IPS DF 6.9 (cell line): ENCODE results near the gene UCP3.

Source experiments
- DNase-seq: peaks from one replicate; pipeline ENCODE4 v3.0.0-alpha.2; 2013; ENCODE audit warnings: low read depth, low spot score
- H3K27ac ChIP-seq: one replicate; pipeline ENCODE4 v1.5.1; 2013; ENCODE audit warnings: low read length, control low read depth
- H3K27me3 ChIP-seq: 2 replicates; pipeline ENCODE4 v1.6.1; 2013; ENCODE audit warnings: mild to moderate bottlenecking, low read length; ENCODE audit not compliant: control insufficient read depth, insufficient read depth
- H3K36me3 ChIP-seq: 2 replicates; pipeline ENCODE4 v1.6.1; 2013; ENCODE audit warnings: low read length; ENCODE audit not compliant: control insufficient read depth, insufficient read depth
- H3K4me1 ChIP-seq: 2 replicates; pipeline ENCODE4 v1.6.1; 2013; ENCODE audit warnings: low read length; ENCODE audit not compliant: control insufficient read depth, insufficient read depth
- H3K4me3 ChIP-seq: 2 replicates; pipeline ENCODE4 v1.5.1; 2013; ENCODE audit warnings: mild to moderate bottlenecking, low read length
- H3K9me3 ChIP-seq: 2 replicates; pipeline ENCODE4 v1.6.1; 2013; ENCODE audit warnings: low read length, inconsistent platforms; ENCODE audit not compliant: control insufficient read depth, insufficient read depth
- WGBS: extraction: QIAGEN DNeasy Blood & Tissue Kit; methylation state at CpG from one replicate; pipeline ENCODE4 v1.1.7; 2013; ENCODE audit warnings: mixed read lengths, missing lambda C conversion rate; ENCODE audit not compliant: insufficient read length, insufficient coverage; 5-methylcytosine and 5-hydroxymethylcytosine counted together

Gene UCP3

GRCh38 chr11:74018331-74019005 is 9.6 kb upstream of the UCP3 start:
- H3K4me3 ChIP-seq = no peak overlapping the region
- no peaks in the 10 kb centered on the region for H3K4me1 ChIP-seq
- H3K27me3 ChIP-seq = no peaks in the 10 kb centered on the region
- 0 out of 2 replicates have a peak, but pooled peaks cover 3% of the 10 kb centered on the region for H3K36me3 ChIP-seq
- no CpG with 5 or more reads among the region's 9 CpGs for WGBS
- H3K27ac ChIP-seq = no peak overlapping the region
- DNase-seq = no peak
- no peaks in the 10 kb centered on the region for H3K9me3 ChIP-seq

GRCh38 chr11:74017631-74018030 is 8.7 kb upstream of the UCP3 start:
- H3K27ac ChIP-seq = no peak overlapping the region
- H3K4me1 ChIP-seq = no peaks in the 10 kb centered on the region
- no peak for DNase-seq
- H3K27me3 ChIP-seq = no peaks in the 10 kb centered on the region
- H3K36me3 ChIP-seq = 0 out of 2 replicates have a peak, but pooled peaks cover 3% of the 10 kb centered on the region
- no peaks in the 10 kb centered on the region for H3K9me3 ChIP-seq
- WGBS = no CpG with 5 or more reads among the region's 3 CpGs
- no peak overlapping the region for H3K4me3 ChIP-seq

- no CpG with 5 or more reads among the region's 5 CpGs for WGBS
- H3K36me3 ChIP-seq = 0 out of 2 replicates have a peak, but pooled peaks cover 3% of the 10 kb centered on the region
These were observed 7.2 kb upstream of the UCP3 start for GRCh38 chr11:74015919-74016684.

GRCh38 chr11:74014880-74015279 is 6.0 kb upstream of the UCP3 start:
- no peaks in the 10 kb centered on the region for H3K9me3 ChIP-seq
- no peak overlapping the region for H3K4me3 ChIP-seq
- H3K27ac ChIP-seq = no peak overlapping the region
- no CpG with 5 or more reads among the region's 2 CpGs for WGBS
- DNase-seq = no peak
- peaks cover 2% of the 10 kb centered on the region; the same call in 1 of the 2 replicates for H3K4me1 ChIP-seq
- no peaks in the 10 kb centered on the region for H3K27me3 ChIP-seq
- H3K36me3 ChIP-seq = 0 out of 2 replicates have a peak, but pooled peaks cover 3% of the 10 kb centered on the region

More at GRCh38 chr11:74015919-74016684, 7.2 kb upstream of the UCP3 start:
- Histone ChIP-seq H3K4me1 (no peaks in the 10 kb centered on the region), H3K27me3 (no peaks in the 10 kb centered on the region), H3K4me3 (no peak overlapping the region), H3K9me3 (no peaks in the 10 kb centered on the region), H3K27ac (no peak overlapping the region)
- no peak for DNase-seq

- no peak for DNase-seq
- Histone ChIP-seq H3K4me3 (no peak overlapping the region), H3K36me3 (0 out of 2 replicates have a peak, but pooled peaks cover 3% of the 10 kb centered on the region), H3K27me3 (no peaks in the 10 kb centered on the region), H3K27ac (no peak overlapping the region), H3K4me1 (peaks cover 2% of the 10 kb centered on the region; the same call in 1 of the 2 replicates), H3K9me3 (no peaks in the 10 kb centered on the region)
- no CpG with 5 or more reads among the region's 8 CpGs for WGBS
These were observed 4.3 kb upstream of the UCP3 start for GRCh38 chr11:74013141-74013540.

GRCh38 chr11:74012074-74012809 is 3.4 kb upstream of the UCP3 start:
- peaks cover 2% of the 10 kb centered on the region; the same call in 1 of the 2 replicates for H3K4me1 ChIP-seq
- no peak overlapping the region for H3K27ac ChIP-seq
- no peak overlapping the region for H3K4me3 ChIP-seq
- H3K36me3 ChIP-seq = 0 out of 2 replicates have a peak, but pooled peaks cover 3% of the 10 kb centered on the region
- no peaks in the 10 kb centered on the region for H3K9me3 ChIP-seq
- no peaks in the 10 kb centered on the region for H3K27me3 ChIP-seq
- DNase-seq = no peak
- WGBS = no CpG with 5 or more reads among the region's 14 CpGs

GRCh38 chr11:74011360-74012073 is 2.6 kb upstream of the UCP3 start:
- Histone ChIP-seq H3K27ac (no peak overlapping the region), H3K4me3 (no peak overlapping the region), H3K36me3 (0 out of 2 replicates have a peak, but pooled peaks cover under 1% of the 10 kb centered on the region), H3K27me3 (no peaks in the 10 kb centered on the region), H3K9me3 (no peaks in the 10 kb centered on the region), H3K4me1 (peaks cover 2% of the 10 kb centered on the region; the same call in 1 of the 2 replicates)
- DNase-seq = no peak
- WGBS = no CpG with 5 or more reads among the region's 8 CpGs

GRCh38 chr11:74010306-74011300 is 1.7 kb upstream of the UCP3 start:
- no CpG with 5 or more reads among the region's 9 CpGs for WGBS
- peaks cover 2% of the 10 kb centered on the region; the same call in 1 of the 2 replicates for H3K4me1 ChIP-seq

GRCh38 chr11:74009675-74010305 is 905 bp upstream of the UCP3 start:
- no peak overlapping the region for H3K4me3 ChIP-seq
- no peaks in the 10 kb centered on the region for H3K9me3 ChIP-seq
- no CpG with 5 or more reads among the region's 5 CpGs for WGBS
- peaks cover 2% of the 10 kb centered on the region; the same call in 1 of the 2 replicates for H3K4me1 ChIP-seq
- no peak overlapping the region for H3K27ac ChIP-seq
- no peaks in the 10 kb centered on the region for H3K36me3 ChIP-seq
- no peaks in the 10 kb centered on the region for H3K27me3 ChIP-seq
- DNase-seq = no peak

More at GRCh38 chr11:74010306-74011300, 1.7 kb upstream of the UCP3 start:
- H3K27ac ChIP-seq = no peak overlapping the region
- H3K9me3 ChIP-seq = no peaks in the 10 kb centered on the region
- no peaks in the 10 kb centered on the region for H3K36me3 ChIP-seq
- H3K4me3 ChIP-seq = no peak overlapping the region
- no peak for DNase-seq
- H3K27me3 ChIP-seq = no peaks in the 10 kb centered on the region
